ENCODE measurements around the gene QPRT. TPM values are rescaled to one million over a fixed set of nuclear protein-coding genes. Genes with fewer than 3 reads are reported as not detected.

The QPRT gene
- total RNA-seq, 1 experiment from 2014 or later, result 0.52 TPM

- no peaks in the 10 kb centered on the region for H3K9me2 ChIP-seq (ENCODE audit: insufficient read depth)
- peak overlapping the region; percentile 92 for H2AFZ ChIP-seq (ENCODE audit: low read depth, low read length, poor library complexity, severe bottlenecking)
- no peaks in the 10 kb centered on the region for H3K36me3 ChIP-seq (ENCODE audit: control insufficient read depth in 1 of 2, insufficient read depth in 2 of 2, low read length in 2 of 2)
- H3K4me1 ChIP-seq (ENCODE audit: control insufficient read depth in 1 of 2, insufficient read depth in 2 of 2, low read length in 2 of 2), result peaks cover 2 to 17% of the 10 kb centered on the region in 2 experiments; a peak in 3 of 4 replicates
- peak overlapping the region in 1 of 2 experiments; percentile 16; a peak in 1 of 4 replicates for H3K4me3 ChIP-seq (replicated peaks in 1 of 2; ENCODE audit: low read depth in 1 of 2, low read length in 2 of 2)
- no peak overlapping the region for H3K27ac ChIP-seq (ENCODE audit: low read depth, low read length)
- ChIA-PET CTCF (interaction anchor here (0.5 to 4.1 kb wide), 34 partner anchors 9 to 1811 kb away, joined by 3 to 34 read pairs (median 5); partner anchors contain the start of genes KIF22, PAGR1, SEZ6L2 and TAOK2), POLR2A (interaction anchor here (0.5 to 1.0 kb wide), 5 partner anchors 23 to 116 kb away, joined by 3 to 4 read pairs (median 3); partner anchors contain the start of gene PAGR1), RAD21 (ENCODE audit: low non-redundant PET in 1 of 2, low total read pairs in 2 of 2, uncharacterized antibody in 2 of 2, unreplicated experiment in 2 of 2) (interaction anchor here (1.0 to 2.1 kb wide), 9 partner anchors 29 to 332 kb away, joined by 3 to 11 read pairs (median 5); partner anchors contain the start of genes KIF22 (in 1 of the 2) and TLCD3B (in 1 of the 2))
- no peaks in the 10 kb centered on the region for H3K79me2 ChIP-seq (ENCODE audit: insufficient read depth, low read length)
- peak overlapping the region; percentile 70 for H3K4me2 ChIP-seq (ENCODE audit: low read length)
- DNase-seq (ENCODE audit: low read depth, low spot score) (peak; percentile 84), ATAC-seq (peak; percentile 97)
- intact Hi-C loops (cut with micrococcal nuclease), result loop anchor here (1.0 to 2.0 kb wide), 4 partner anchors 116 to 332 kb away; partner anchors contain the start of gene PAGR1
- BruUV-seq (replicated peaks), result no TSS peak
- no peaks in the 10 kb centered on the region for H3K9me3 ChIP-seq (ENCODE audit: control insufficient read depth in 1 of 2, insufficient read depth in 1 of 2, low read depth in 1 of 2, low read length in 2 of 2)
- H3K27me3 ChIP-seq (ENCODE audit: insufficient read depth, low read length), result no peaks in the 10 kb centered on the region
- no peak overlapping the region; the same call in 1 of the 2 replicates for H3K9ac ChIP-seq (ENCODE audit: low read length)
- no peaks in the 10 kb centered on the region for H4K20me1 ChIP-seq (ENCODE audit: insufficient read depth)
- TF ChIP-seq TCF7L2 (IDR thresholded peaks at IDR 0.05; ENCODE audit: borderline replicate concordance, extremely low read depth, insufficient read depth, insufficient read length), result no peak
- TF ChIP-seq EZH2phosphoT487 (IDR thresholded peaks at IDR 0.05; ENCODE audit: borderline replicate concordance), result no peak
- no peak for TF ChIP-seq EZH2 (IDR thresholded peaks at IDR 0.05)
- TF ChIP-seq CTCF (IDR thresholded peaks at IDR 0.05 in 2 of 3, conservative IDR thresholded peaks at IDR 0.05 in 1 of 3; ENCODE audit: borderline replicate concordance in 1 of 3, insufficient read depth in 1 of 3, low read depth in 2 of 3, low read length in 2 of 3), result peak; percentile 85 to 90 (median 86)
- no peak for TF ChIP-seq REST (IDR thresholded peaks at IDR 0.05; ENCODE audit: low read depth)
- TF ChIP-seq MAX (IDR thresholded peaks at IDR 0.05), result no peak
- TF ChIP-seq POLR2AphosphoS5 (IDR thresholded peaks at IDR 0.05; ENCODE audit: low read depth, low read length), result peak; percentile 36; the same call in 1 of the 2 replicates
- TF ChIP-seq RAD21 (IDR thresholded peaks at IDR 0.05; ENCODE audit: low read depth), result peak; percentile 96
- TF ChIP-seq SP1 (IDR thresholded peaks at IDR 0.05; ENCODE audit: low read depth), result no peak
- TF ChIP-seq SRF (IDR thresholded peaks at IDR 0.05; ENCODE audit: low read depth), result no peak
- TF ChIP-seq ZBTB33 (IDR thresholded peaks at IDR 0.05; ENCODE audit: extremely low read depth, insufficient replicate concordance, low read length), result no peak
- no peak for TF ChIP-seq FOSL1 (IDR thresholded peaks at IDR 0.05; ENCODE audit: low read depth)
- no peak for TF ChIP-seq JUND (IDR thresholded peaks at IDR 0.05)
- no peak for TF ChIP-seq CBX3 (IDR thresholded peaks at IDR 0.05; ENCODE audit: low read depth)
- no peak for TF ChIP-seq ELF1 (IDR thresholded peaks at IDR 0.05; ENCODE audit: borderline replicate concordance, low read depth)
- peak; percentile 27 for TF ChIP-seq YY1 (IDR thresholded peaks at IDR 0.05; ENCODE audit: extremely low read depth, insufficient replicate concordance, low read depth, low read length)
- TF ChIP-seq CEBPB (IDR thresholded peaks at IDR 0.05; ENCODE audit: low read depth), result no peak
- no peak for TF ChIP-seq EGR1 (IDR thresholded peaks at IDR 0.05; ENCODE audit: low read depth)
Observed at GRCh38 chr16:29700253-29700987, 21.4 kb downstream of the QPRT start.

Data from HCT116 (cell line).